Measurements from ENCODE around the gene SLC13A5. TPM values are rescaled to one million over a fixed set of nuclear protein-coding genes. Genes with fewer than 3 reads are reported as not detected.

Gene SLC13A5
- total RNA-seq, 4 donors from 2014 or later: 0.34 TPM; not detected in 3

GRCh38 chr17:6702567-6703215 lies 10.5 kb downstream of the SLC13A5 start:
- DNase-seq (ENCODE audit: extremely low spot score): no peak
- Histone ChIP-seq H3K27me3 (peaks cover 0 to 45% (median 0%) of the 10 kb centered on the region in 4 donors), H3K9me3 (no peaks in the 10 kb centered on the region), H3K4me3 (no peak overlapping the region), H3K4me1 (no peaks in the 10 kb centered on the region), H3K36me3 (no peaks in the 10 kb centered on the region), H3K27ac (replicated peaks in 1 of 4) (no peak overlapping the region)
- TF ChIP-seq POLR2AphosphoS5 (IDR thresholded peaks at IDR 0.05): no peak
- TF ChIP-seq CTCF (IDR thresholded peaks at IDR 0.05): no peak
- TF ChIP-seq POLR2A (IDR thresholded peaks at IDR 0.05; ENCODE audit: low read depth): no peak
- TF ChIP-seq EP300 (IDR thresholded peaks at IDR 0.05): no peak
- 93% methylated on average over 12 of the region's 16 CpGs for WGBS
- intact Hi-C loops (cut with DNase I): no loop called here

DNA sequence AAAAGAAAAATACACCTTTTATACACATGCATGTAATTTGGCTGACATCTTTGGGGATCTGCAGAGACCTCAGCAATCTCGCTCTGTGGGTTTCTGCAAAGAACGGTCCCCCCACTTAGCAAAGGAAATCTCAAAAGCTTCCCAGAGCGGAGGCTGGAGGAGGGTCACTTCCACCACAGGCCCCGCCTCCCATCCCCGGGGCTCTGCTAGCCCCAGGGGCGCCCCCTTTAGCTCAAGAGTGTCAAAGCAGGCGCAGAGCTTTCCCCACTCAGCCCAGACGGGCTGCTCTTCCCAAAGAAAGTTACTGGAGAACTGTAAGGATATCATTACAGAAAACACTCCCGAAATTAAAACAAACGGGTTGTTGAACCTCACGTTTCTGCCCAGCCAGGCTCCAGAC lies 11.4 kb downstream of the SLC13A5 start:
- H3K27me3 ChIP-seq: peaks cover 0 to 40% (median 0%) of the 10 kb centered on the region in 4 donors
- no peak for DNase-seq (ENCODE audit: extremely low spot score)
- intact Hi-C loops (cut with DNase I): no loop called here
- no peak overlapping the region for H3K4me3 ChIP-seq
- H3K27ac ChIP-seq (replicated peaks in 1 of 4): no peak overlapping the region
- no peaks in the 10 kb centered on the region for H3K36me3 ChIP-seq
- no peaks in the 10 kb centered on the region for H3K4me1 ChIP-seq
- WGBS: 17% methylated on average over 11 of the region's 11 CpGs
- TF ChIP-seq CTCF (IDR thresholded peaks at IDR 0.05) (peak in 1 of 3 experiments; percentile 15), EP300 (IDR thresholded peaks at IDR 0.05) (no peak), POLR2AphosphoS5 (IDR thresholded peaks at IDR 0.05) (no peak)
- no peaks in the 10 kb centered on the region for H3K9me3 ChIP-seq

DNA sequence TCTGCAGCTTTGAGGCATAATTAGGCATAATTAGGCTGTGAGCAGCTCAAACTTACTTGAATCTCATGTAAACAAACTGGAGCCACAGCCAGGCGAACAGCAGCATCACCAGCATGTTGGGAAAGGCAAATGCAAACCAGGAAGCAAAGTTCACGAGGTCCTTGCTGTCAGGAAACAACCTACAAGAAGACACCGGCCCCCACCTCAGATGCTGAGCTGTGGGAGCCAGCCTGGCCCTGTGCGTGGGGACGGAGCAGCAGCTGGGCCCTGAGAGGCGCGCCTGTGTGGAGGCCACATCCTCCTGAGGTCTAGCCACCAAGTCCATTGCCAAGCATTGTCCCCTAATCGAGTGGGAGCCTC lies 12.2 kb downstream of the SLC13A5 start:
- Histone ChIP-seq H3K27ac (replicated peaks in 1 of 4) (no peak overlapping the region), H3K4me3 (no peak overlapping the region), H3K27me3 (peaks cover 0 to 41% (median 0%) of the 10 kb centered on the region in 4 donors), H3K9me3 (no peaks in the 10 kb centered on the region), H3K4me1 (no peaks in the 10 kb centered on the region), H3K36me3 (no peaks in the 10 kb centered on the region)
- no peak for DNase-seq (ENCODE audit: extremely low spot score)
- 79% methylated on average over 4 of the region's 8 CpGs for WGBS
- intact Hi-C loops (cut with DNase I): no loop called here
- TF ChIP-seq POLR2AphosphoS5 (IDR thresholded peaks at IDR 0.05) (no peak), POLR2A (IDR thresholded peaks at IDR 0.05; ENCODE audit: low read depth) (no peak), EP300 (IDR thresholded peaks at IDR 0.05) (no peak), CTCF (IDR thresholded peaks at IDR 0.05) (no peak)

- intact Hi-C loops (cut with DNase I): no loop called here
- Histone ChIP-seq H3K4me3 (no peak overlapping the region), H3K9me3 (no peaks in the 10 kb centered on the region), H3K4me1 (no peaks in the 10 kb centered on the region), H3K27me3 (peaks cover 0 to 47% (median 0%) of the 10 kb centered on the region in 4 donors), H3K27ac (replicated peaks in 1 of 4) (no peak overlapping the region), H3K36me3 (no peaks in the 10 kb centered on the region)
- WGBS: 74% methylated on average over 15 of the region's 16 CpGs
- TF ChIP-seq POLR2AphosphoS5 (IDR thresholded peaks at IDR 0.05) (no peak), EP300 (IDR thresholded peaks at IDR 0.05) (no peak), CTCF (IDR thresholded peaks at IDR 0.05) (no peak), POLR2A (IDR thresholded peaks at IDR 0.05; ENCODE audit: low read depth) (no peak)
- no peak for DNase-seq (ENCODE audit: extremely low spot score)
Observed at GRCh38 chr17:6699997-6700947, 12.9 kb downstream of the SLC13A5 start.

Measured in esophagus muscularis mucosa (tissue), 4 donors.